NCI-H82 treated with DMSO at 0.1 percent for 48 hours (cell line): ENCODE results near the gene ITGBL1.
"Not testable (repeated sequence)": the region's sequence is repeated elsewhere in the genome, so short reads cannot be mapped to it uniquely, and the experiment has no call there.

ENCODE experiments used
- DNase-seq: peaks from one replicate; lab custom pipeline; 2025; ENCODE audit not compliant: unreplicated experiment; lab: John Stamatoyannopoulos, UW

The ITGBL1 gene

DNA sequence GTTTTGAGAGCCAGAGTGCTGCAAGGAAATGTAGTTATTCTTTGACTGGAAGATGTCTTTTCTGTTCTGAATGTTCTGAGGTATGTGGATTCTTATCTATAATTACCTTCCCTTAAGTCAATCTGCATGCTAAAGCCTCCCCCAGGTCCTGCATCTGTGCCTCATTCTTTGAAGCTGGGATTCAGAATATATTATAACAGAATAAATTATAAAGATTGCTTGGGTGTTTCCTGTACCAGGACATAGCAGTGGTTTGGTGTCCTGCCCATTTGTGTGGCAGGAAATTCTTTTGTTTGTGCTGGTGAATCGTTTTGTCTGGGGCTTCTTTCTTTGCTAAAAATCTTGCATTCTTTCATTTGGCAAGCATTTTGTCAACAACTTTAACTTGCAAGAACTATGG is 60.2 kb downstream of the ITGBL1 start:
- DNase-seq, result no peak

DNA sequence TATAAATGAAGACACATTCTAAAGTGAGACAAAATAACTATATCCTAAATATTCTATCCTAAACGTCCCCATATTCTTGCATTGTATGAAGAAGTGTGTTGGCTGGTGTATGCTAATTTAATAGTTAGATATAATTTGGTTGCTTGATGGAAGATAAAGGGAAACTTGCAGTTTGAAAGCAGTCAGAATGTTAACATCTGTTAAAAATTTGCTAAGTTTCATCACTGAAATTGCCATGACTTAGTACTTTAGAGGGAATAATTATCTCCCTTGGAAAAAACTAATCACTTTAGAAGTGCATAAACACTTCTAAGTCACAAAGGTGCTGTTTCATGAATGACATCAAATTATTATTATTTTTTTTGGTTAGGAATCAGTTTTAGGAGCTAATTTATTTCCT is 61.6 kb downstream of the ITGBL1 start:
- no peak for DNase-seq

DNA sequence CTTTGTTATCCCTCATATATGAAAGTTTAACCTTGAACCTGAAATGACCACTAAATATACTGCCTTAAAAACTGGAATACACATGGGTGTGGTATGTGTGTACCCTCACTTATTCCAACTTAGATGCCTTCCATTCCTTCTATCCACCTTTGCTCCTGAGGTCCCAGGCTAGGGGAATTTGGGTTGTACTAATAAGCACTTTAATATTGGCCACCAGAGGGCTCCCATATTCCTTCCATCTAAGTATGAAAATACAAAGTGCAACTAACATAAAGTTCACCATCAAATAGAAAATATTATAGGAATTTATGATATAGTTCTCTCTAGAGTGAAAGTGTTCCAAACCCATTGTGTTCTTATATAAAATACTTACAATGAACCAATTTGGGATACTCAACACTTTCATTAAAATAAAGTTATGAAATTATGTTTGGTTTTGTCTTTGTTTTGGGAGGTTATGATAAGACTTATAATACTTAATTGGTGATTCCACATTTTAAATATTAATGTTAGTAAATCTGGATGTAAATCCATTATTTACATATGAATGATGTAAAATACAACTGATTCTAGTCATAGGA is 62.3 kb downstream of the ITGBL1 start:
- DNase-seq, result peak; percentile 61

DNA sequence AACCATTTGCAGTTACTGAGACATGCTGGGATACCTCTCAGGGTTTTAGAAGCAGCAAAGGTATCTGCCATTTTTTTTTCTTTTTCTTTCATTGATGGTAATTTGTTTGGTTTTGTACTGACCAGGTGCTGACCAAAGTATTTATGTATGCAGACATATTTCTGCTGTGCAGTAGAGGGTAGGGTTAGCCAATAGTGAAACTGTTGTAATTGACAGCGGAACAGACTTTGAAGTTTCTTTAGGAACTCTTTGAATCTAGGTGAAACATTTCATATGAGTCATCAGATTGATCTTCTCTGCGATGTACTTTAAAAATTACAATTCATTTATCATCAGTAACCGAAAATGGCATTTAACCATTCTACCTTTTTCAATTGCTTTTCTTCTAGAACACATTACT is 63.0 kb downstream of the ITGBL1 start:
- no peak for DNase-seq

DNA sequence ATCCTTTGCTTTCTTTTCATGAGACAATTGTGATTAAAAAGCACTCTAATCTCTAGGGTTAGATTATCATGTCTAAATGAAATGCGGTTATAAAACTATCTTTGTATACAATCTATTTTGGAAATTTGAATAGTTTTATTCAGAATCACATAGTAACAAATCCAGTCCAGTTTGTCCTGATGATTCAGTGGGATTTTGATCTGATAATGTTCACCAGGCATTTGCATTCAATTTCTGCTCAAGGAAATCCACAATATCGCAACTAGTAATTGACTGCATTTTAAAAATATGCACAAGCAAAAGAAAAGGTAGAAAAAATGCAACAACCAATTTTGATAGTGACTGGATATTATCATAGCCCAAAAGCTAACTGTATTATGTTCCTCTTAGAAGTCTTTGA is 63.8 kb downstream of the ITGBL1 start:
- no peak for DNase-seq

DNA sequence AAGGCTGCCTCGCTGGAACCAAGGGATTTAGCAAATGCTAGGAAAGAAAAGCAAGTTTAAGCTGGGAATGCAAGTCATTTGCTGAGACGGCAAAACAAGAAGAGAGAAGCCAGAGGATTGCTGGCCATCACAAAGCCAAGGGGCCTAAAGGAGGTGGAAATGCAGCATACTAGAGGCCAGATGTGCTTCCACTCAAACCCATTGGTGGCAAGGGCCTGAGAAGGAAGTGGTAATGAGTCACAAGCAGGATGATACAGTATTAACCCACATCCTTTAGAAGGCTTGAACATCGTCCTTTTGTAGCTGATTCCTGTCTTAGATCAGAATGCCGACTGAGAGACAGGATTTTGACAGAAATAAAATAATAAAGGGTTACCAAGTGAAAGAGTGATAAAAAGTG is 68.2 kb downstream of the ITGBL1 start:
- no peak for DNase-seq

DNA sequence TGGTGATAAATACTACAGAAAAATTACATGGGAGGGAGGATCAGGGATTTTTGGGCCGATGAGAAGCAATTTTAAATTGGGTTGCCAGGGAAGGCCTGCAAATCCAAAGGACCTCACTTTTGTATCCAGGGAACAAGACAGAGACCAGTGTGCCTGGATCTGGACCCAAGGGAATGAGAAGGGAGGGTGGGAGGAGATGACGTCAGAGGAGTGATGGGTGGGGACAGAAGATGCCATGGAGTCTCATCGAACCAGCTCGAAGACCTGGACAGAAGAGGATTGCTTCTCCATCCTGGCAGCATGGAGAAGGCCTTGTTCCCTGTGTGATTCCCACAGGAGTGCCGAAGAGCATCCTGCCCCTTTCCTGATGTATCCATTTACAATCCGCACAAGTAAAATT is 68.9 kb downstream of the ITGBL1 start:
- no peak for DNase-seq

DNA sequence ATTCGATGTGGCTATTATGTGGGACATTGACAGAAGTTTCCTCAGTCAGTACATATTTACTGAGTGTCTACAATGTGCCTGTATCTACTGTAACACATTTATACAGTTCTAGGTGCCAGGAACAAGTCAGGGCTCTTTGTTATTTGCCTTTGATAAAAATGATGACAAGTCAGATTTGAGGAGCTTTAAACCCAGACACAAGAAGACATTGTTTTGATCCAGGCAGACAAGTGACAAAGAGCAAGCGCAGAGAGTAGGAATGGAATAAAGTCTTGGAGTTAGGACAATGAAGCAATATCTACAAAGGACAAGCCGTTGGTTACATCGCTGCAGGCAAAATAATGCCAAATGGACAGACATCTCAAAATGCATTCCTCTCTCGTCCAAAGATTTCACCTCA is 70.1 kb downstream of the ITGBL1 start:
- DNase-seq, result no peak

DNA sequence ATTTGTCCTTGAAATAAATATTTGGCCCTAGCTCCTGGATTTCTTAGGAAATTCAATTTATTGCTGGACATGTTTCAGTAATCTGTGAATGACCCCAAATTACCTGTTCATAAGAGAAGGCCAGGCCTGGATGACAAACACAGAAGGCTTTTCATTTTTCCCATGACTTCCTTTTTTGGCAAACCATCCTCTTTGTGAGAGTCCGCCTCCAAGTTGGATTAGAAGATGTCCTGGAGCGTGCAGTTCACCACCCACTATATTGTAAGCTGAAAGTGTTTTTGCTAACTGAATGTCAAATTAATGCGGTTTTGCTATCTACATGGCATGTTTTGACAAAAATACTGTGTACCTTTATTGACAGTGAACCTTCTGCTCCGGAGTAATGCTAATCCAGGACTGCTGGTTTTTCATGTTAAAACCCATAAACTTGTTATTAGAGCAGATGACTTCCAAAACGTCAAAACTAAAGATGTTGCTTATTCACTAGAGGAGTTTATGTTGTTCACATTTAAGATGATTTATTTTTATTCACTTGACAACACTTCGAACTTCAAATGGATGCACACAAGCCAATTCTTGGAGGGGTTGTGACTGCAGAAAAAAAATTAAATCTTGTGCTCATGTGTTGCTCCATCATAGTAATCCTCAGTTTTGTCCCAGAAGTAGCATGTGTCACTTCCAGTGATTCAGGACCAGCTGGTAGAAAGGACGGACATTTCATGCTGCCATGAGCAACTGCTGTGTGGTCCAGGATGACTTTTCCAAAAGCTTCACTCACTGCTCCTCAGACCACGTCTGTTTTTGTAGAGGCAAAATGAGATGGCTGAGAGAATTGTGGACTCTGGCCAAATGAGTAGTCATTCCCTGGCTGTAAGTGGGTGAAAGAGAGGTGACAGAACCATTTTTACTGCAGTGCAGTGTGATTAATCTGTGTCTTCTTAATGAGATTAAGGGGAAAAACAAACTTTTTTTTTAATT is 71.0 kb downstream of the ITGBL1 start:
- no peak for DNase-seq

DNA sequence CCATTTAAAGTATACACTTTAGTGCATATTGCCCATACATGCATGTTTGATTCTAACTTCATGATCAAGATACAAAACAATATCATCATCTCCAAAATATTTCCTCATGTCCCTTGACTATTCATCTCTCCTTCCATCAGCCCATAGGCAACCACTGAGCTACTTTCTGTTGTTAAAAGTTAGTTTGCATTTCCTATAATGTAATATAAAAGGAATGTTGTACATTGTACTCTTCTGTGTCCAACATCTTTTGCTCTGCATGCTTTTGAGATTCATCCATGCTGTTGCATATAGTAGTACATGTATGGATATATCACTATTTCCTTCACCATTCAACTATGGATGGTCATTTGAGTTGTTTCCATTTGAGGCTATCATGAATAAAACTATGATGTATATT is 74.7 kb downstream of the ITGBL1 start:
- DNase-seq, result no peak

DNA sequence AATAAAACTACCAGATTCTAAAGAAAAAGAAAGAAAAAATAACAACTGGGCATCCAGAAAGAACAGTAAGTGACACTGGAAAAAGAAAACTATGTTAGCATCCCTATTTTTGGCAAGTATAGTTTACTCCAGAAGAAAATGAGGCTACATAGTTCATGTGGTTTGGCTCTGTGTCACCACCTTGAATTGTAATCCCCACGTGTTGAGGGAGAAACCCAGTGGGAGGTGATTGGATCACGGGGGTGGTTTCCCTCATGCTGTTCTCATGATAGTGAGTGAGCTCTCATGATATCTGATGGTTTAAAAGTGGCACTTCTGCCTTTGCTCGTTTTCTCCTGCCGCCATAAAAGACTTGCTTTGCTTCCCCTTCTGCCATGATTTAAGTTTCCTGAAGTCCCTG is 76.9 kb downstream of the ITGBL1 start:
- DNase-seq, result no peak

DNA sequence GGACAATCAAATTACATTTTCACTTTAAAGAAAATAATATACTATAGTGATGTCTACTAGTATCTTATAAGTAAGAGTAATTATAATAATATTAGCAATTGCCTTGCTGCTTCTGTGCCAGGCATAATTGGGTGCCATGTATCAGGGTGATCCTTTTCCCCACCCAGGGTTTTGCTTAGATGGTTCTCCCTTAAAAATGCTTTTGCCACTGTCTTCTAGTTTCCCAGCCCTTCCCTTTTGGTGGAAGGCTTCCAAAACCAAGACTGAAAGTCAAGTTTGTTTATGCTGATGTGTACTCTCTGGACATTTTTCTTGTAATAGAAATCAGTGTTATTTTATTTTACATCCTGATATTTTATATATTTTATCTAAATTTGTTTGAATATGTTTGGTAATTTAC is 77.8 kb downstream of the ITGBL1 start:
- no peak for DNase-seq

DNA sequence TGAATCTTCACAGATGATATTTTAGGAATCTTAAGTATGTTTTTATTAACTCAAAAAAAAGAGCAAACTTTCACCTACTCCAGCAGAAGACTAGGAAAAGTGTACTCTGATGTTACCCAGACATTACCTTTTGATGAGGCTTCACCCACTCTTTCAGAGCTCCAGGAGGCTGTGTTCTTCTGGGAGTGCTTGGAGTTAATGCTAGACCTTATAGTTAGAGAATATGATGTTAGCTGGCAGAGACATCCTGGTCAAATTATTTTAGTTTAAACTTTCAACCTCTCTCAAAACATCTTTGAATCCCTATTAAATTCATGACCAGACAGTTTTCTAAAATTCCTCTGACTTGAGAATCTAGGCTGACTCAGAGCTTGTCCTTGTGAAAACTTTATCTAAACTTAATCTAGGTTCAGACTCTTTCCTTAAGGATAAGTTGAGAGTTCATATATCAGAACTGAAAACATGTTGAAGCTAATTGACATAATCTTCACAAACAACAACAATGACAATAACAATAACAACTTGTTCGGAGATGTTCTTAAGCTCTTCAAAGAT is 82.8 kb downstream of the ITGBL1 start:
- no peak for DNase-seq

DNA sequence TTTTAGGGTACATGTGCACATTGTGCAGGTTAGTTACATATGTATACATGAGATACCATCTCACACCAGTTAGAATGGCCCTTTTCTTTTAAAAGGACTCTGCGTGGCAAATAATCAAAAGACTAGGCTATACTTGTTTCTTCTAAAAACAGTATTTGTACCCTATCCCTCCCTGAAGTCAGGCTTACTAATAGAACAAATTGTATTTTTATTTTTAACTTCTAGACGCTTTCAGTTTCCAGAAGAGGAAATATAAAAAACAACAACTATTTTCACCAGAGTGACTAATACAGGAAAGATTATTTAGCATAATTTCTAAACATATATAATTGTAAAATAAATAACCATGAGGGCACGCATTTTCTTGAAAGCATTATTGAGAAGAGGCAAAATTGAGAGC is 83.6 kb downstream of the ITGBL1 start:
- no peak for DNase-seq

DNA sequence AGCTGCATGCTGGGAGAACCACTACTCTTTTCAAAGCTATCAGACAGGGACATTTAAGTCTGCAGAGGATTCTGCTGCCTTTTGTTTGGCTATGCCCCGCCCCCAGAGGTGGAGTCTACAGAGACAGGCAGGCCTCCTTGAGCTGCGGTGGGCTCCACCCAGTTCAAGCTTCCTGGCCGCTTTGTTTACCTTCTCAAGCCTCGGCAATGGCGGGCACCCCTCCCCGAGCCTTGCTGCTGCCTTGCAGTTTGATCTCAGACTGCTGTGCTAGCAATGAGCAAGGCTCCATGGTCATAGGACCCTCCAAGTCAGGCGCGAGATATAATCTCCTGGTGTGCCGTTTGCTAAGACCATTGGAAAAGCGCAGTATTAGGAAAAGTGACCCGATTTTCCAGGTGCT is 92.1 kb downstream of the ITGBL1 start:
- not testable (repeated sequence) for DNase-seq

DNA sequence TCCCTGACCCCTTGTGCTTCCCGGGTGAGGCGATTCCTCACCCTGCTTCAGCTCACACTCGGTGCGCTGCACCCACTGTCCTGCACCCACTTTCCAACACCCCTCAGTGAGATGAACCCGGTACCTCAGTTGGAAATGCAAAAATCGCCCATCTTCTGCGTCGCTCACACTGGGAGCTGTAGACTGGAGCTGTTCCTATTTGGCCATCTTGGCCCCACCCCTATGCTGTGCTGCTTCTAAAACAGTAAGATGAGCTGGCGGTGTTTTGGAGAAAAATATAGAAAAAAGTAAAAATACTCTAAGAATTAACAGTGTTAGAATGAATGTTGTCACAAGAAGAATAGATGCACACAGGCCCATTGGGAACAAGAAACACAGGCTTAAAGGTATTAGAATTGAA is 92.5 kb downstream of the ITGBL1 start:
- DNase-seq, result no peak

DNA sequence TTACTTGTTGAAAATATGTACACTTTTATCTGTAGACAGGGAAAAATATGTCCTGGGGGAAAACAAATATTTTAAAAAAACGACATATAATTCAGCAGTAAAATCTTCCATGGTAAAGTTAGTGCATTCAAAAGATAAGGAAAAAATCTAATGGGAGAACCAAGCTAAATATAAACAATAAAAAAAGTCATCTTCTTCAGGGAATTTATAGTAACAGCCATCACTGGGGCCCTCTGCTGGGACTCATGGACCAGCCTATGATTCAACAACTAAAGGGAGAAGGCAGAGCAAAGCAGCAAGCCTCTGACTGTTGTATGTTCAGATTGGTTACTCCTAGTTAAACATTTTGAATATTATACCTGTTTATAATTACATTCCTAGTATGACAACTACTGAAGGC is 93.0 kb downstream of the ITGBL1 start:
- no peak for DNase-seq

DNA sequence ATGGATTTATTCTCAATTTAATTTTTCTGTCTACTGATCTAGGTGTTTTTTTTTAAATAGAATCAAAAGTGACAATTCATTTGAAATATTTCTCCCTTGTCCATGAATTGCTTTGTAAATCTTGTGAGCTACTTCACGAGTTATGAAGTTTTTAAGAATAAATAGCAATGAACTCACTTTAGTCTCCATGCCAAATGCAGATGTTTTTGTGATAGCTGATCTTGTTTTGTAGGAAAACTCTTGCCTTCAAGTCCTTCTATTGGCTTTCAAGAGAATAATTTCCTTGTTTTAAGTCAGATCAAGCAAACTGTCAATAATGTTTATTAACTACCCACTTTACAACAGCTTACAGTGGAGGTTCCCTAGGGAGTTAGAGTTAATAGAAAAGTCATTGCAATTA is 99.8 kb downstream of the ITGBL1 start:
- no peak for DNase-seq

DNA sequence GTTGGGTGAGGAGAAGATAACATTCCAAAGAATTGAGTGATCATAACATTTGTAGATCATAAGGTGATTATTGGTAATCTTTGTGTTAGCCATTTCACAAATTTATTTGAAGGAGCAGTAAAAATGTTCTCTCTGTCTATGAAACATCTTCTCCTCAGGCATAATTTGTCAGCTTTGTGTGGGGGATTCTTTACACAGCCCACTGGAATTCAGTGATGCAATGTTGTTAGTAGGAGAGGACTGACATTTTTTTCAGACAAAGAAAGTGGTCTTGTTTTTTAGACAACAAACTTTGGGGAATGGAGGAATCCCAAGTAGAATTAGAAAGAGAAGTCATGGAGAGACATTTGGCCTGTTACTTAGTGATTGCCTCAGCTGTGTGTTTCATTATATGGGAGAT is 100.3 kb downstream of the ITGBL1 start:
- DNase-seq, result no peak

DNA sequence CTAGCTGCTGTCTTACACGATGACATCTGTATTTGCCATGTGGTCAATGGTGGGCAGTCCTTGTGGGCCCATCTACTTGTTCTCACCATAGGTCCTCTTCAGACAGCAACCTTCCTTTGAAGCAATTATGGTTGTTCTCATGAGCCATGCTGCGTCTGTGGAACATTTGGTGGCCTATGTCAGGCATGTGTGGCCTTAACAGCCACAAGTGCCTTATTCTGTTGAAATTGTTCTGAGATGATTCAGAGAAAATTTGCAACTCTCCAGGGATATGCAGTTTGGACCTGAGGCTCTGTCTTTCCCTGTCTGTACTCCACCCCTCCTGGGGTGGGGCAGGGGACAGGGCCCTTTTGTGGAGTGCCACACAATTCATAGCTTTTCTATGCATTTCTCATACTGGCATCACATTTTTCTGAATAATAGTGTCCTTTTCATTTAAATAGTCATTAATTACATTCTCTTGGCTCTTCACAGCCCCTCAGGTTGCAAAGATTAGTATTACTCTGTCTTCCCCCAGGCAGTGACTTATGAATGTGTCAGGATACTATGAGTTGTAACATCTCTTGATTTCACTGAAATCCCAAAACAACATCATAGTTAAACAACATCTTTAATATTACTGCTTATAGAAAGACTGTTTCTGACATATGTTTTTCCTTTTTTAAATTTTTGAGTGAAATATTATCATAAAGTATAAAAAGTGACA is 102.1 kb downstream of the ITGBL1 start:
- DNase-seq, result no peak

DNA sequence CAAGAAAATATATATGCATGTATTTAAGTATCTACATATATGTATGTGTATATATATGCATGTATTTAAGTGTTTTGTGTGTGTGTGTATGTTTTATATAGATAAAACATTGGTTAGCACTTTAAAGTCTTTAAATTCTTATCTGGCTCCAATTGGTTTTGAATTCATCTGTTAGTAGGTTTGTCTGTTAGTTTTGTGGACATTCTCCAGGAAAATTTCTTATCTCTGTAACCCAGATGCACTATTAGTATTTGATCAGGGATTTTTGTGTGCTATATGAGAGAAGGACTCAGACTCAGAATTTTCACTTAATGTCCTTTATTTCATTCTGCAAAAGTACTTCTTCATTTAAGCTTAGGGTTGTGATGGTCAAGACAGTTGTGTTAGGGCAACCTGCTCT is 103.1 kb downstream of the ITGBL1 start:
- DNase-seq, result no peak

DNA sequence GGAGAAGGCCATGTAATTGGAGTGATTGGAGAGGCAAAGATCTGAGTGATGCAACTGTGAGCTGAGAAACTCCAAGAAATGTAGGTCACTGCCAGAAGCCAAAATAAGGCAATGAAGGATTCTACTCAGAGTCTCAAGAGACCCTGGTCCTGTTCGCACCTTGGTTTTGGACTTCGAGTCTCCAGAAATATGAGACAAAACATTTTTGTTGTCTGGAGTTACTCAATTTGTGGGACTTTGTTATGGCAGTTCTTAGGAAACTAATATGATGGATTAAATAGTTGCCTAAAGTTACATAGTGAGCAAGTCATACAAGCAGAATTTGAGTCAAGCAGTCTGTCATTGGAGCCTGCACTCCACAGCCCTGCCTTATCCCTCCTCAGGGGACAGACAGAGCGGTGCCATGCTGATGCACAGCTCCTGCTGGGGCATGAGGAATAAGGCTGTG is 104.2 kb downstream of the ITGBL1 start:
- DNase-seq, result no peak
